Stimulated activated CD4-positive, alpha-beta T cell treated with anti-CD3 and anti-CD28 coated beads, Interleukin-2, amount 100 ng/mL, for 24 hours (primary cell): ENCODE results near the gene CHCHD6.

ENCODE experiments used
- DNase-seq, 2 donors: peaks; one replicate each; pipeline ENCODE4 v3.0.0-alpha.2; 2020

Gene CHCHD6

DNA sequence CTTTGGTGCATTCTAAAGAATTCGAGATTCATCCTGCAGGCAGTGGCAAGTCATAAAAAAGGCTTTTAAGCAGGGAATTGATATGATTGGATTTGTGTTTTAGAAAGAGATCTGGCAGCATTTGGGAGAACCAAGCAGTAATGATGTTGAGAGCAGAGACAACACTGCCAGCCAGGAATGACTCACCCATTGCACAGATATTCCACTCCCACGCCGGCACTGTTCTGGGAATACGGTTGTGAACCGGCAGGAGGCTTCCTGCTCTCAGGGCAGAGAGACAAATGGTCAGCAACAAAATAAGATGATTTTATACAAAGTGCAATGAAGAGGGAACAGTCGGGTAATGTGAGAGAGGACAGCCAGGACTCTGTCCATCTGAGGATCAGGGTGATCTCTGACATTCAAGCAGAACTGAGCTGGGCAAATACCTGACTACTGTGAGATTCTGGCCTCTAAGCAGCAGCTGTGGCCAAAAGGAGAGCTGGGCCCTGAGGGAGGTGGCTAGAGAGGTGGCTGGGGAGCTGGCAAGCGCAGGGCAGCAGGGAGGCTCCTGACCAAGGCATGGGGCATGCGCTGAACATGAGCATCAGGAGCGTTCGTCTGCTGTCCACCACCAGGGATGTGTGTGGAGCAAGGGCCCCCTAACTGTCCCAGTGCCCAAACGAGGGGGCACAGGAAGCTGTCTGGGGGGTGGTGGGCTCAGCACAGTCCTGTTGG is 222.8 kb downstream of the CHCHD6 start:
- DNase-seq, result no peak

DNA sequence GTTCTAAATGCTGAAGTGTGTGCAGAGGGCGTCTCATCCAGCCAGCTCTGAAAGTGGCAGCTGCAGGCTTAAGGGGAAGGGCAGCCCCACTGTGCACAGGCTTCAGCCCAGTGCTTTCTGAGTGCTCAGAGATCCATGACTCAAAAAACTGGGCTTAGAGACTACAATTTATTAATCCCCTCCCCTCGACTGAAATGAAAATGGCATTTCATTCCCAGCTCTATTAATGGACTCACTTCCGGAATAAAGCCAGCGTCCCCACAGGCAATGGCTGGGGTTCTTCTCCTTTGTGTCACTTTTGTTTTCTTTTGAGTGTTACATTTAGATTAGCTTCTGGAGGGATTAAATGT is 223.3 kb downstream of the CHCHD6 start:
- no peak for DNase-seq

- DNase-seq, result no peak
Measured at GRCh38 chr3:126927846-126928245, 223.8 kb downstream of the CHCHD6 start.

DNA sequence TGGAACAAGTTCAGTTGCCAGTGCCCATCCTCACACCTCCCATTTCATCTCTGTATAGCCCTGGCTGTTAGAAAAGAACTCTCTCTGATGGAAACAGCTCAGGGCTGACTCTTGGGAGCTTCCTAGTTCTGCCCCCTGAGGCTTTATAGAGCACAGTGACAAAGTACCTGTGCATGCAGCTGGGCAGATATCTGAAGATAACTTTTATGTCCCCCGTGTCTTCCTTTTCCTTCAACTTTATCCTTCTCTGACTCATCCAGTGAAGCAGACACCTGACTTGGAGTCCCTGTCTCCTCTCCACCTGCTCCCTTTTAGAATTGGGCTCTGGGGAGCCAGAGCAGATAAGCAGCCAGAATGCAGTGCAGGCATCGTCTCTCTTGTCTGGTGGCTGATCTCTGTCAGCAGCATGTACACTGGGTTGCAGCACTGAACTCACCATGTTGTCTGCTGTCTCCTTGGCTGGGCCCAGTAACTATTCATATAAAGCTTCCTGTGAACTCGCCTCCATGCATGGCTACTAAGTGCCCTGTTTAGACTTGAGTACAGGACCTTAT is 225.0 kb downstream of the CHCHD6 start:
- DNase-seq, result no peak

DNA sequence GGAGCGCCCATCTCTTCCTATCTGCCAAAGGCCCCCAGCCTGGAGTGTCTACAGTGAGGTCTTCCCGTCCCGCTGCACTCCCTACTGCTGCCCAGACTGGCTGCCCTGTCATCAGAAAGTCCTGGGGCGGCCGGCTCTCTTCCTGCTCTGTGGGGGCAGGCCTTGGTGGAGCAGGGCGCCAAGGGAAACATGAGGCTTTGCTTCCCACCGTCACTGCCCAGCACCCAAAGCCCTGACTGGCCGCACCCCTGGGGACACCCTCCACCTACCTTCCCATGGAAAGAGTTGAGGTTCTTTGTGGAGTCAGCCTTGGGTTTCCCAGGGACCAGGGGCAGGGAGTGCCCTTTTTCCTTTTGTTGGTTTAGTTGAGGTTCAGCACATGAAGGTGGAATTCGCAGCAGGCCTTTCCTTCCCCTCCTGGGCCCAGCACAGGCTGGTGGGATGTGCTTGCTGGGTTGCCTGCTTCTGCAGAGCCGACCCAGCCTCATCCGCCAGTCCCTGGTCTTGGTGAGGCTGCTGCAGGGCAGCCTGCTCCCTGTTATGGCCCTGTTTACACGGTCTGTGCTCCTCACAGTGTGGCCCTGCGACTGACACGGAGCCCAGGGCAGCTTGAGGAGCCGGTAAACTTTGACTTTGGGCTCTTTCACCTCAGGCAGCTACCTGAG is 227.0 kb downstream of the CHCHD6 start:
- DNase-seq, result no peak

- no peak for DNase-seq
Measured at GRCh38 chr3:126931806-126932187, 227.8 kb downstream of the CHCHD6 start.

DNA sequence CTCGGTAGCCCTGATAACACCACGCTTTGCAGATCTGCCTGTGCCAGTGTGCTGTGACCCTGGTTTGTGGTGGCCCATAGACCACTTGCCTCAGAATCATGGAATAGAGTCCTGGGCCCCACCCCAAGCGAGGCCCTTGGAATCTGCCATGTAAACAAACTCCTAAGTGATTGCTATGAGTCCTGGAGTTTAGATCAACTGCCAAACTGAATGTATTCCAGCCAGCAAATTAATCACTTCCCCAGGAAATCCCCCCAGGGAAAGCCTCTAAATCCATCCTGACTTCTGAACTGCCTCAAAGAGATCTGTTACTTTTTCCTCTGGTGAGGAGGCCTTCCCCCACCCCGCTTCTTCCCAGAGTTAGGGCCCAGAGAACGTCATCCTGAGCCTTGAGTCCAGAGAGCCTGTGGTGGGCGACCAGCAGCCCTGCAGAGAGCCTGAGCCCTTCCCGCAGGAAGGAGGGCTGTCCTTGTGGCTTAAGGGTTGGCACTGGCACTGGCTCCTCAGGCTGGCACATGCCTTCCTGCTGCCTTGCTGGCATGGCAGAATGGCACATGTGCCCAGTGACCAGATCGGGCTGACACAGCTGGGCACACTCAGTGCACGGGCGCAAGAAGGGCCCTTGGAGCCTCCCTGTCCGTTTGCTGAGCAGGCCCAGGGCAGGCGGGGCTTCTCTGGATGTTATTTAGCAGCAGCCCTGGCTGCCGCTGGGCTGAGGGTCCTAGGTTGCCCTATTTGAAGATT is 228.3 kb downstream of the CHCHD6 start:
- DNase-seq, result no peak

- no peak for DNase-seq
Measured at GRCh38 chr3:126934031-126934531, 230.0 kb downstream of the CHCHD6 start.

- no peak for DNase-seq
Measured at GRCh38 chr3:126934991-126935390, 231.0 kb downstream of the CHCHD6 start.

- DNase-seq, result no peak
Measured at GRCh38 chr3:126935756-126936509, 231.9 kb downstream of the CHCHD6 start.

- DNase-seq, result no peak
Measured at GRCh38 chr3:126936853-126937425, 232.9 kb downstream of the CHCHD6 start.

- no peak for DNase-seq
Measured at GRCh38 chr3:126937533-126937932, 233.5 kb downstream of the CHCHD6 start.

DNA sequence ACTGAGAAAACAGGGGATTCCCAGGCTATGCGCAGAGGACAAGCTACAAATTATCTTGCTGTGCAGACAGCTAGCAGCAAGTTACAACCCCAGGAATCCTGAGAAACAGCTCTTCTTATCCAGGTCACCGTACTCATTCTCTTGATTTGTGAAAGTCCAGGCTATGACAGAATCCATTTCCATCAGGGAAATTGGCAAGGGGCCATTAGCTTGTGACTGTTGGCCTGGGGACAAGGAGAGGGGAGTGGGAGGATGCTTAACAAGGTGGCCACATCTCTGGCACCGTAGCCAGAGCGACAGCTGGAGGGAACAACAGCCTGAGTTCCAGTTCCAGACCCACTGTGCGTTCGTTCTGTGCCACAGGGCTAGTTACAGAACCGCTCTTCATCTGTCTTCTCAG is 233.9 kb downstream of the CHCHD6 start:
- DNase-seq, result no peak

DNA sequence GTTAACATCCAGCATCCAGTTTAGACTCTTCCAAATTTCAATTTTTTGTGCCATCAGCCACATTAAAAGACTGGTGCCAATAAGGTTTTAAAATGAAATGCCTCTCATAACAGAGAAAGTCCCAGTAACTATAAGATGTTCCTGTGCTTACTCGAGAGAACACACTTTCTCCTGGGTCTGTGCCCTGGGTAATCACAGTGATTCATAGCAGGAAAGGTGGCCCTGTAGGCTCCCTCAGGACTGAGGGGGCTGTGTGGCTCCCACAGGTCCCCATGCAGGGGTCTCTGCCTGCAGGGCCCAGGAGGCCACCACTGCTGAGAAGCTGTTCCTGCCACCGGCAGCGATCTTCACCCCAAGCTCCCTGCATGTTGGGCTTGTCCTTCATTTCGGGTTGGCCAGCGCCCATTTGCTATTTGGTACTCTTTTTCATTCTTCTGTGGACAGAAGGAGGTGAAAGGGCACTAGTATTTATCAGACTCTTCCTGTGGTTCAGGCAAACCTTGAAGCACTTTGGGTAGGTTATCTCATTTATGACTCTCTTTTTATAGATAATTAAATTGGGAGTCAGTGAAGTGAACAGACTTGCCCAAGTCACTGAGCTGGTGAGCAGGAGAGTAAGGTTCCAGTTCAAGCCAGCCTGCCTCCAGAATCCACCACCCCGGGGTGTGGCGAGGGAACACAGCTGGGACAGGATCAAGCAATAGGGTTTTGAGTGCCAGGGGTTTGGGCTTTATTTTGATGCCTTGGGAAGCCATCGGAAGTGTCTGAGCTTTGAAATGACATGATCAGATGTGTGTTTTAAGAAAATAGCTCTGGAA is 234.7 kb downstream of the CHCHD6 start:
- no peak for DNase-seq

DNA sequence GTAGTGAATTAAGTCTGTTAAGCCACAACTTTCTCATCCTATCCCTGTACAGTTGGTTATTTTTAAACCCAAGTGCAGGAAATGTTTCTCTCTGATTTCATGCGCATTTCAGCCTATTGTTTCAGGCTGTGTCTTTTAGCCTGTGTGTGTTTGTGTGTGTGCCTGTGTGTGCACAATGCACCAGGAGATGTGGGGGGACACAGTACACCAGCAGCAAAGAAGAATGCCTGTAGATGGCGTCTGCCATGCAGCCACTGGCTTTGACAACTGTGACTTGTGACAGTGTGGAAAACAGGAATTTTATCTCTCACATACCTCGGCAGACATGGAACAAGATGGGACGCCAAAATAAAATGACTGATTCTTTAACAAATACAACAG is 235.3 kb downstream of the CHCHD6 start:
- no peak for DNase-seq

DNA sequence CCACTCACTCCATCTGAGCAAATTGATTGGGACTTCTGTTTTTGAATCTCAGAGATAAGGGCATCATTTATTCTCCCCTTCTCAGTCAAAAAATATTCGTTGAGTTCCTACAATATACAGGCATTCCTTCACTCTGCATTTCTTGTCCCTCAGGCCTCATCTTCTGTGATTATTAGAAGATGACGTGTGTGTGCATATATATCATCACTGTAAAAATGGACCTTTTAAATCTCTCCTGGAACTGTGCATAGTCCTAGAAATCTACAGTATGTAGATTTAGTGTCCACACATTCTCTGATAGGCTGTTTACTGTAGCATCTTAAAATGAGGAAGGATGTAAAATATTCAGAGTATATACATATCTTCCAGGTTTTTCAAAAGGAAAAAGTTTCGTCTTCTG is 235.7 kb downstream of the CHCHD6 start:
- DNase-seq, result no peak

DNA sequence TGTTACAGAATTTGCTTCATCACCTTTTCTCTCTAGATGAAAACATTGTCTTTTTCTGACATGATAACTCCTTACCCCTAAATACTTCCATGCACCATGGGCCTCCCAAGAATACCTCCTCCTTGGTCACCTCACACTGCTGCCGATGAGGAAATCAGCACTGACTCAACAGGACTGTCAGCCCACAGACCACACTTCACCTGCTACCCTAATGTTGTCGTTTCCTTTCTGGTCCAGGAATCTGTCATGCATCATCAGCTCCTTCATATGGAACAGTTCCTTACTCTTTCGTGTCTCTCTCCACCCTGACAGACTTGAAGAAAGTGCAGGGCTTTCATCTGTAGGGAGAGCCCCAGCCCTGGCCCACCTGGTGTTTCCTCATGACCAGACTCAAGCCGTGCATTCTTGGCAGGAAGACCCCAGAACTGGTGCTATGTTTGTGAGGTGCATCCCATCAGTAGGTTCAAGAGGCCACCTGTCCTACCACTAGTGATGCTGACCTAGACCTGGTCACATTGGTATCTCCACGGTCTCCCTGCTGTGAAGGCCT is 237.8 kb downstream of the CHCHD6 start:
- no peak for DNase-seq

- no peak for DNase-seq
Measured at GRCh38 chr3:126944089-126944965, 240.3 kb downstream of the CHCHD6 start.

- DNase-seq, result no peak
Measured at GRCh38 chr3:126945171-126945721, 241.2 kb downstream of the CHCHD6 start.

- DNase-seq, result no peak
Measured at GRCh38 chr3:126945891-126946290, 241.9 kb downstream of the CHCHD6 start.
